HG03469 (cell line): ENCODE measurements around the gene MSH3.

ENCODE experiments used
- ATAC-seq: cut with Tn5 transposase; IDR thresholded peaks from one replicate; pipeline ENCODE4 v1.9.1; 2021; ENCODE audit warnings: mild to moderate bottlenecking, moderate library complexity, moderate number of reproducible peaks; ENCODE audit not compliant: unreplicated experiment

MSH3 gene

DNA sequence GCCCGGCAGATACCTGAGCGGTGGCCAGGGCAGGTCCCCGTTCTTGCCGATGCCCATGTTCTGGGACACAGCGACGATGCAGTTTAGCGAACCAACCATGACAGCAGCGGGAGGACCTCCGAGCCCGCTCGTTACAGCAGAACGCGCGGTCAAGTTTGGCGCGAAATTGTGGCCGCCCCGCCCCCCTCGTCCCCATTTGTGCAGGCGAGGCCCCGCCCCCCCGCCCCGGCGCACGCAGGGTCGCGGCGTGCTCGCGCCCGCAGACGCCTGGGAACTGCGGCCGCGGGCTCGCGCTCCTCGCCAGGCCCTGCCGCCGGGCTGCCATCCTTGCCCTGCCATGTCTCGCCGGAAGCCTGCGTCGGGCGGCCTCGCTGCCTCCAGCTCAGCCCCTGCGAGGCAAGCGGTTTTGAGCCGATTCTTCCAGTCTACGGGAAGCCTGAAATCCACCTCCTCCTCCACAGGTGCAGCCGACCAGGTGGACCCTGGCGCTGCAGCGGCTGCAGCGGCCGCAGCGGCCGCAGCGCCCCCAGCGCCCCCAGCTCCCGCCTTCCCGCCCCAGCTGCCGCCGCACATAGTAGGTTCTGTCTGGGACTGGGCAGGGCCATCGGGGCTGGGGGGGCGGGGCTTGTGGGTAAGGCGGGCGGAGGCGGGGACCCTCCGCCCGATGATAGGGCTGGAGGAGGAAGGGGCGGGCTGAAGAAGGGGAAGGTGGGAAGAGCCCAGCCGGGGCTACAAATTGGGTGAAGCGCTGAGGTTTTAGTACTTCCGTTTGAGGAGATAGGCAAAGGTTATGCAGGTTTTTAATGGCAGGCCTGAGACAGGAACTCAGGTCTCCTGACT, at the start of gene MSH3, which contains the start of gene DHFR:
Gene MSH3 (plus strand): TSS at position 262 of the 840 bp plus-strand sequence. CDS start 76 bp downstream, at position 338.
Gene DHFR (minus strand): TSS at position 593 of the 840 bp plus-strand sequence. CDS start 494 bp downstream, at position 99.
- no peak for ATAC-seq

DNA sequence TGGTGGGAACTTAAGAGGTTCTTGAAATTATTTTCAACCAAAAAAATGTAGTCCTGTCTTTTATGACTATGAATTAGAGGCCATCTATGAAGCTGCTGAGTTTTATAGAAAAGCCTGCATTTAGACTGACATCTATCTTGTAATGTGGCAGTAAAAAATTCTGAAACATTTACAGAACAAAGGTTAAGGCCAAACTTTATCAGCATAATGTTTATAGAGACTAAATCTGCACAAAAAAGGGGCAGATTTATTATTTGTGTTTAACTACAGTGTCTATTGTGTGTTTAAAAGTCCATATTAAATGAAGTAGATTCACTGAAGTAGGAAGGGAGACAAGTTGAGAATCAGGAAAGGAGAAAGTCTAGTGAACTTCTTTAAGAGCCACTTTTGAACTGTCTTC, 47.1 kb upstream of the MSH3 start:
- no peak for ATAC-seq

DNA sequence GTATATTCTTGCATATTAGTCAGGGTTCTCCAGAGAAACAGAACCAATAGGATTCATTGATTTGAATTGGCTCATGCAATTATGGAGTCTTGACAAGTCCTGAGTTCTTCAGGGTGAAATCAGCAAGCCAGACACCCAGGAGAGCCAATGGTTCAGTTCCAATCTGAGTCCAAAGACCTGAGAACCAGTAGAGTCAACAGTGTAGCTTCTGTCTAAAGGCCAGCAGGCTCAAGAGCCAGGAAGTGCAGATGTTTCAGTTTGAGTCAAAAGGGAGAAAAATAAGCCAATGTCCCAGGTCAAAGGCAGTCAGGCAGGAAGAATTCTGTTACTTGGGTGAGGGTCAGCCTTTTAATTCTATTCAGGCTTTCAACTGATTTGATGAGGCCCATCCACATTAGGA, 46.6 kb upstream of the MSH3 start:
- ATAC-seq: peak; percentile 50

DNA sequence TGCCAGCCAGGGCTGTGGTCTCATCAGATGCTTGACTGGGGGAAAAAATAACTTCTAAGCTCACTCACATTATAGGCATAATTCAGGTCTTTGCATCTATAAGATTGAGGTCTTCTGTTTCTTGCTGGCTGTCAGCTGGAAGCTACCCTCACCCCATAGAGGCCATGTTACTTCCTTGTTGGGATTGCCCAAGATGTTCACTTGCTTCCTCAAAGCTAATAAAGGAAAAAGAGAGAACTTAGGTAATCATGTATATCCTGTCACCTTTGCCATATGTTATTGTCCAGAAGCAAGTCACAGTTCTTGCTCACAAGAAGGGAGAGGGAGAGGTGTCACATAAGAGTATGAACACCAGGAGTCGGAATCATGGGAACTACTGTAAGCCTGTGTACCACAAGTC, 45.7 kb upstream of the MSH3 start:
- no peak for ATAC-seq

DNA sequence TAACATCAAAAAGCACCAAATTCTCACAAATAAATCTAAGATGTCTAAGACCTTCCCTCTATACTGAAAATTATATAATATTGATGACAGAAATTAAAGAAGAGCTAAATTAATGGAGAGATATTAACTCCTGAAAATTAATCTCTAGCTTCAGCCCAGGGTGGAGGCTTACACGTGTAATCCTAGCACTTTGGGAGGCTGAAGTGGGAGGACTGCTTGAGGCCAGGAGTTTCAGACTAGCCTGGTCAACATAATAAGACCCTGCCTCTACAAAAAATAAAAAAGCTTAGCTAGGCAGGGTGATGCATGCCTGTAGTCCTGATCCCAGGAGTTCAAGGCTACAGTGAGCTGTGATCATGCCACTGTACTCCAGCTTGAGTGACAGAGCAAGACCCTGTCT, 44.8 kb upstream of the MSH3 start:
- no peak for ATAC-seq

DNA sequence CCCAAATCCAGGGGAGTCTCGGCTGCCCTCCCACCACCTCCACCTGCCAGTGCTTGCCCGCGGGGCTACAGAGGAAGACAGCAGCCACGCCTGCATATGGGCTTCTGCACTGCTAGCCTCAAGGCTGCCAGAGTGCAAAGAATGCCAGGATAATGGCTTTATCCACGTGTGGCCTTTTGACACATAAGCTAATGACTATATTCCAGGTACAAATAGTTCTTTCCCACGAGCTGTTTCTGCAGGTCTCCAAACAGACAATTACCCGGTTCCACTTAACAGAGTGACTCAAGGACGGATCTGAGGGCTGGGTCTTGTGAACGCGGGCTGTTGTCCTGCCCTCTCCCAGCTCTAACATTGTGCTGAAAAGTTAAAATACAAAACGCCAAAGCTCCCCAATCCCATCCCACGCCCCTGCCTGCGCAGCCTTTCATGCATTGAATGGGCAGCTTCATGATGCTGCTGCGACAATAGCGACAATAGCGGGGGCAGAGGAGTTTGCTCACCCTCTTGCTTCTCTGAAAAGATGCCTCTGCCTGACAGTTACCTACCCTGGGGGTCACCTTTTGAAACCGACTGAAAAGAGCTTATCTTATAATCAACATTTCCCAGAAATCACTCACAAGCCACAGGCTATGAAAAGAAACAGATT, 39.1 kb upstream of the MSH3 start:
- ATAC-seq: no peak

DNA sequence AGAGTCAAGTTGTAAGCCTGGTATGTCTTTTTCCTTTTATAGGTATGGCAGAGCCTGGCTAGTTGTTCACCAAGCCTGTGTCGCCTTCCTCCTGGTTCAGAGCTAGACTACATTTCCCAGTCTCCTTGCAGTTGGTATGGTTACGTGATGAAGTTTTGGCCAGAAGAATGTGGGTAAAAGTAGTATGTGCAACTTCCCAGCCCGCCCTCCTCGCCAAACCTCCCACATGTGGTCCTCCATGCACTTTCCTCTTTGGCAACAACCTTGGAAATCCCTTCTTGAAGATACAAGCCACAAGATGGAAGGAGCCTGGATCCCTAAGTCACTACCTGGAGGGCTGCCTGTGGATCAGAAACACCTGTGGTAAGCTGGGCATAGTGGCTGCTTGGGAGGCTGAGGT, 36.0 kb upstream of the MSH3 start:
- ATAC-seq: no peak

DNA sequence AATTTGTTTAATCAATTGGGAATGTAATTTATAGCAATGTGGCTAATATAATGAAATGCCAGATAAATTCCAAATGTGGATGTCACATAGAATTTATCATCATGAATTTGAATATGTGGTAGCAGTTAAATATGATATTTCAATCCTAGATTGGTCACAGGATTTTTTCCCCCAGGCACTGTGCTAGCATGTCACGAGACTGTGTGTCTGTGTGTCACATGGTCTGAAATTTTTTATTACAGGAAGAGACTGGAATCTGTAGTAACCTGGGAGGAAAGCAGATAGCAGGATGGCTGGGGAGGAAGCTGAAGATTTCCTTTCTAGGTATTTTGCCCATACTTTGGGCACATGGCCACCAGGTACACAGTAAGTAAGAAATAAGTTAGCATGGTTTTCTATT, 35.4 kb upstream of the MSH3 start:
- no peak for ATAC-seq

DNA sequence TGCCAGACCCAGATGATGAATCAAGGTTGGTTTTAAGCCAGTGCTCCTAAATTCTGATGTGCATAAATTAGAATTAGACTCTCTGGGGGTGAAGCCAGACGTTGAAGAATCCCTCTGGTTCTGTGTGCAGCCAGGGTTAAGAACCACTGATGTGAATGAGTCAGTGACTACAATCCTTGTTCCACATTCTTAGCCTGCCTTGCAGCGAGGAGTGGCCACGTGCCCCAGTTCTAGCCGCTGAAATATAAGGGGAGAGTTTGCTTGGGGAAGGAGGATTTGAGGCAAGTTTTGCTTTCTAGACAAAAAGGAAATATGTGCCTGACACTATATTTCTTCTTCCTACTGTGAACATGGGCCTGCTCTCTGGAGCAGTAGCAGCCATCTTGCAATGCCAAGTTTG, 34.2 kb upstream of the MSH3 start:
- ATAC-seq: no peak

DNA sequence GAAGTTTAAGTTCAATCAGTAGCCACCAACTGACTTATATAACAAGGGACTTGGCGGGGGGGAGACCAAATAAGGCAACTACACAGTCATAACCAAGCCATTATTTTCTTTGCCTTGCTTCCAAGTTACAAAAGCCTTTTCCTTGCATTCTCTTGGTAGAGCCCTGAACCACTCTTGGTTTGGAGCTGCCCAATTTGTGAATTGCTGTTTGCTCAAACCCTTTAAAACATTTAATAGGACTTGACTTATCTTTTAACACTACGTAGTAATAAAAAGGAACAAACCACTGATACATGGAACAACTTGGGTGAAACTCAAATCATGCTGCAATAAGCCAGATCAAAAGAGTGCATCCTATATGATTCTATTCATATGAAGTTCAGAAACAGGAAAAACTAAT, 31.7 kb upstream of the MSH3 start:
- no peak for ATAC-seq

DNA sequence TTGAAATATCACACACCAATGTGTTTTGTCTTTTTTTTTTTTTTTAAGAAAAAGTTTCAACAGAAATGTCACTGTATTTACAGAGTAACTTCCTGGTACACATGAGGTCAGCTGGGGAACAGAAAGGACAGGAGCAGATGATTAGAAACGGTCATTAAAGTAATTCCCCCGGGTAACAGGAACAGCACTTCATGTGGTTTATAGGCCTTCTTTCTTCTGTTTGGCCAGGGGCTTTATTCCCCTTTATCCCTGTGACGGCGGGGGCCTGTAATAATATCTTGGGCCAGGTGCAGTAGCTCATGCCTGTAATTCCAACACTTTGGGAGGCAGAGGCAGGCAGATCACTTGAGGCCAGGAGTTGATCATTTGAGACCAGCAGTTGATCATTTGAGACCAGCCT, 30.5 kb upstream of the MSH3 start:
- no peak for ATAC-seq

DNA sequence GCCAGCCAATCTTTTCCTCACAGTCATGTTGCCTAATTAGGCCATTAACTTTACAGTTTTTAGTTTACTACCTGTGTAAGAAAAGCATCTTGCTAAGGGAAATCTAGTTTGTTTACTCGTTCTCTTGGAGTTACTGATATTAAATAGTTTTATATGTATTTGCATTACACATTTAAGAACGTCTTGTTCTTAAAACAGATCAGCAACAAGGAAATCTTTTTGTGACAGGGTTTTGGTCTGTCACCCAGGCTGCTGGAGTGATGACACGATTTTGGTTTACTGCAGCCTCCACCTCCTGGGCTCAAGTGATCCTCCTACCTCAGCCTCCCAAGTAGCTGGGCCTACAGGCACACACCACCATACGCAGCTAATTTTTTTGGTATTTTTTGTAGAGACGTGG, 29.2 kb upstream of the MSH3 start:
- ATAC-seq: no peak

DNA sequence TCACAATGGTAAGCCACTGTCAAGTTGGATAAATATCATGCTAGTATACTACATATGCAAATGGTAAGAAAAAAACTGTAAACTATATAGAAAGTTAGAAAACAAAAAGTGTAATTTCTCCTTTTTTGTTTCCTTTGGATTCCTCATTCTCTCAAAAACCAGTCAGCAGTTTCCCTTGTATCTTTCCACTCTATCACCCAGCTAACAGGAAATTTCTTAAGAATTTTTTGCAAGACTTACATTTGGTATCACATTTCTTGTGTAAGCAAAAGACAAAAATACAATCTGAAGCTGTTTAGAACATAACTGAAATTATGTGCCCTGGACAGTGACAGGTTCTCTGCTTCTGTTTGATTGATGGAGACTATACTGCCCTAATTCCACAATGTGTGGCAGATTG, 25.2 kb upstream of the MSH3 start:
- ATAC-seq: no peak

DNA sequence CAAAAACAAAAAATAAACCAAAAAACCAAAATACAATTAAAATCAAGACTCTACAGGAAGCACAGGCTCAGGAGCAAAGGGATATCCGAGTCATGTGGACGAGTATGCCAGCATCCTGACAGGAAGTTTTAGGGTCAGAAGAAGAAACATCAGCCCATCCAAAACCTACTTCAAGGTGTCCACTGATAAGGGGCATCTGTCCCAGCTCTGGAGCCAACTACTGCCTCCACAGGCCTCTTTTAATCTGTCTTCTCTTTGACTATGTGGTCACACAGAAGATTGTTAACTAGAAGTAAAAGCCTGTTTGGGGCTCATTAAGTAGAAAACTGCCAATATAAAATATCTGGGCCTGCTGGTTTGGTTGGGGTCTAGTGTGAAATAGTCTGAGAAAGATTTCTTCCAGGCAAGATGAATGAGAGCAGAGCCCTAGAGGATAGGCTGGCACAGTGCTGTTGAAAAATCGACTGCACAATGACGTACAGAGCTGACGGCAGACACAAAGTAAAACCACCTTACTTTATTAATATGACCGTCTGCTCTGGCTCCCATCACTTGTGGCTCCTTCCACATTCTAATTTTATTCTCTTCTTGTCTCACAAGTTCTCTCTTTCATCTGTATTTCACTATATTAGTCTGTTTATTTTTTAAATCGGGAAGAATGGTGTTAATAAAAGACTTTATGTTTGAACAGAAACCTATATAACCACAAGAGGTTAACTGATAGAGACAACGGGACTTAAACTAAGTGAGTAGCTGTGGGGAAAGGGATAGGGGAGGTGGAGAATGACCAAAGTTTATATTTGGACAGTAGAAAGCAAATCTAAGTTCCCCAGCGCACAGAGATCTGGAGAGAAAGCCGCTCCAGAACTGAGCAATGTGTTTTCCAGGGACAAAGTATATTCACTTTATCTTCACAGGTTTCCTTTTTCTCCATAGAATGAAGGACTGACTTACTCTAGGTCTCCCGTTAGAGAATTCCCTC, 22.9 kb upstream of the MSH3 start:
- ATAC-seq: no peak

DNA sequence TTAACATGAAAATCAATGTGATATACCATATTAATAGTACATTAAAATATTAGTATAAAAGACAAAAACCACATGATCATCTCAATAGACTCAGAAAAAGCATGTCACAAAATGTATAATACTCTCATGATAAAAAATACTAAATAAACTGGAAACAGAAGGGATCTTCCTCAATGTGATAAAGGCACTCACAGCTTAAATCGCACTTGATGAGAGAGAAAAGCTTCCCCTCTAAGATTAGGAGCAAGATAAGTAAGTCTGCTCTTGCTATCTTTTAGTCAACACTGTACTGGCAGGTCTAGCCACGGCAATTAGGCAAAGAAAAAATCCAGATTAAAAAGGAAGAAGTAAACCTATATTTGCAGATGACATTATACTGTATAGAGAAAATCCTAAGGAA, 21.8 kb upstream of the MSH3 start:
- ATAC-seq: no peak

DNA sequence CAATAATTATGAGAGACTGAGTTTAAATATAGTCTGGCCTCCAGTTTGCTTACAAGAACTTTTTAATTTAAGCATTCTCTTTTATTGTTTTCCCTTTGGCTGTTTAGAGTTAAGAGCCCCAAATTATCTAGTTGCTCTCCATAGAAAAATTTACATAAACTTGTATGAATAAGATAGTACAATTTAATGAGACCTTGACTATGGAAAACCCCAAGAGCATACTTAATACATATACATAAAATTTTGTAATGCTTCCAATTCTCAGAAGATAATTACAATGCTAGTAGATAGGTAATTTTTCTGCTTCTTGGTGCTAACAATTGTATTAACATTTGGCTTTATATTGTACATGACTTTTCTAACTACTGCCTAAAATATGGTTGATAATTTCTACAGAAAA, 20.3 kb upstream of the MSH3 start:
- no peak for ATAC-seq

DNA sequence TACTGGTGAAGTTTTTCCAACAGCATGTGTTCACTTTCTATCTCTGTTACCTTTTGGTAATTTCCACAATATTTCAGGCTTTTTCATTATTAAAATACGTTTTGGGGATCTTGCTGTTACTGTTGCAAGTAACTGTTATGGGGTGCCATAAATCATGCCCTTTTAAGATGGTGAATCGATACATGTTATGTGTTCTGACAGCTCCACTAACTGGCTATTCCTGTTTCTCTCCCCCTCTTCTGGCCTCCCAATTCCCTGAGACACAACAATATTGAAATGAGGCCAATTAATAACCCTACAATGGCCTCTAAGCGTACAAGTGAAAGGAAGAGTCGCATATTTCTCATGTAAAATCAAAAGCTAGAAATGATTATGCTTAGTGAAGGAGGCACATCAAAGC, 13.1 kb upstream of the MSH3 start:
- ATAC-seq: no peak

DNA sequence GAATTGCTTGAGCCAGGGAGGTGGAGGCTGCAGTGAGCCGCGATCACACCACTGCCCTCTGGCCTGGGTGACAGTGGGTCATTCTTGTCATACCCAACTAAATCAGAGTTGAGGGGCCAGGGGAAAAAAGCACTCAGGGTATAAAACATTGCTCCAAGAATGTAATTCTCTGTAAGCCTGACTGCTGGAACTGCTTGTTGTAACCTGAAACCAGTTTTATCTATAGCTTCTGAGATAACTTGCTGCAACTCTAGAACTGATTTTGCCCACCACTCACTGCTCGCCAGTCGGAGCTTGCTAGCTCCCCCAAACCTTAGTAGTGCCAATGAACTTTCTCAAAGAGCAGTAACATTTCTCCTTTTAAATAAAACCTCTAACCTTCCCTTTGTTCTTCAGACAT, 9.6 kb upstream of the MSH3 start:
- ATAC-seq: no peak

DNA sequence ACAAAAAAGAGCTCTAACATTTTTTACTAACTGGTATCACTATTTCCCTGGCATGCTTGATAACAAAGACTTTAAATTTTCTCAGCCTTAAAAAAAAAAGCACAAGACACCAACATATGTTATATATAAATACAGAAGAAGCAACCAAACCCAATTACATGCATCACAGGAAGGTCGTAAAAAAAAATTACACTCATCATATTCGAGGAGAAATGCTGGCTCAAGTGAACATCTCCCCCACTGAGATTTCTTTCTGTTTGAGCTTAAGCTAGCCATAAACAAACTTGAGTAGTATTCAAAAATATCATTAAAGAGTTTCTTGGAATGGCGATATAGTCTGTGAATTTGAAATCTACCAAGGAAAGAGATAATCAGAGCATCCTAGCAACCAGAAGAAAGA, 7.5 kb upstream of the MSH3 start:
- ATAC-seq: no peak

DNA sequence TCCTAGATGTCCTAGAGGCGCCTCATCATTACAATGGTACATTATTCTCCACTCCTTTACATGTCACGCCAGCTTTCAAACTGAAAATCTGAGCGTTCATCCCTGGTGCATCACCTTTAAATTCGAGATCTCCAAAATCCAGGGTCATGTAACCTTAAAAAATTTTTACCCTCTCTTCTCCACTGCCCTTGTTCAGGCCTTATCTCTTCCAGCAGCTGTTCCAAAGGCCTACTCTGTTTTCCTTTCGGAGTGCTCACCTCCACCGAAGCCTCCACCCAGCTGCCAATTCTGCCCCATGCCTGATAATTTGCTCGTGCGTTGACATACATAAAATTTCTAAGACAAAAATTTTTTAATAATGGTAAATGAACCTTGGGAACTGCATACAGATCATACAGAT, 950 bp upstream of the MSH3 start:
- no peak for ATAC-seq

DNA sequence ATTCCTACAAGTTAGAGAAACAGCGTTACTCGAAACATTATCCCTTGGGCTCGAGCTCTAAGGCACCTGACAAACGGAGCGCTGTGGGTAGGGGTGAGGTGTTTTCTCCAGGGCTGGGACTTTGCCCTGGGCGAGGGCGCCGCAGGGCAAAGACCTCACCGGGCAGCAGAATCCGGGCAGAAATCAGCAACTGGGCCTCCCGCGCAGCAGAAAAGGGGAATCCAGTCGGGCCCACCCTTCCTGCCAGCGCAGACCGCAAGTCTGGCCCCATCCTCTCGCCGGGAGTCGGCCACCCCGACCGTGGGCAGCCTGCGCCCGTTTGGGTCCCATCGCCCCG, 430 bp upstream of the MSH3 start:
- no peak for ATAC-seq
